Posterior vena cava (tissue), 2 donors: ENCODE measurements around the gene ARHGAP28. TPM values are rescaled to one million over a fixed set of nuclear protein-coding genes. Genes with fewer than 3 reads are reported as not detected.

Experiments
- DNase-seq: peaks from one replicate; pipeline ENCODE4 v3.0.0-alpha.2; 2020; ENCODE audit warnings: low spot score
- intact Hi-C, 2 donors: fragments of 100-400 bp; cut with DNase I; formaldehyde crosslinking; loops; one replicate each; pipeline versions ENCODE4 v1.14.1 to v1.14.2; 2022 to 2023
- total RNA-seq, 2 donors: library from RNA; stranded (reverse); fragmentation: NEBNext Ultra II Directional; extraction: Animal tissue kit (Norgen Biotek cat#: 25700); gene quantifications; one replicate each; pipeline ENCODE4 v1.2.1, GENCODE V29; 2021
- donor health status: DM: yes; HTN: yes; CAD: no.
- donor health status: DM: yes; HTN: yes; CAD: no.

Gene ARHGAP28
- total RNA-seq, 2 donors from 2014 or later, result 15.6 to 26.2 TPM

DNA sequence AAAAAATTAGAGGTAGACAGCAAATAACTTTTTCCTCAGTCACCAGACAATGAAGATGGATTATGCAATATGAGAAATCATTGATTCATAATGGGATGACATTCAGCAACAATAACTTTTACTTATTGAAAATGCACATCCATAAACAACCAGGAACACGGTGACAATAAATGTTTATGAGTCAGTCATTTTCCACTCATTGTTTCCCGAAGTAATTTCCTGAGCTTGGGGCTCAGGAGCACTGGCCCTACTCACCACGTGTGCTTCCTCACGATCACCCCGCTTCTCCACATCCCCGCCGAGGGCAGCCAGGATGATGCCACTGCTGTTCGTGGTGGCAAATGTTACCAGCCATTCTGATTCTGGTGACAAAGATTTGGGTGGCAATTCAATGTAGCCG is 231.8 kb downstream of the ARHGAP28 start:
- intact Hi-C loops, result no loop called here

DNA sequence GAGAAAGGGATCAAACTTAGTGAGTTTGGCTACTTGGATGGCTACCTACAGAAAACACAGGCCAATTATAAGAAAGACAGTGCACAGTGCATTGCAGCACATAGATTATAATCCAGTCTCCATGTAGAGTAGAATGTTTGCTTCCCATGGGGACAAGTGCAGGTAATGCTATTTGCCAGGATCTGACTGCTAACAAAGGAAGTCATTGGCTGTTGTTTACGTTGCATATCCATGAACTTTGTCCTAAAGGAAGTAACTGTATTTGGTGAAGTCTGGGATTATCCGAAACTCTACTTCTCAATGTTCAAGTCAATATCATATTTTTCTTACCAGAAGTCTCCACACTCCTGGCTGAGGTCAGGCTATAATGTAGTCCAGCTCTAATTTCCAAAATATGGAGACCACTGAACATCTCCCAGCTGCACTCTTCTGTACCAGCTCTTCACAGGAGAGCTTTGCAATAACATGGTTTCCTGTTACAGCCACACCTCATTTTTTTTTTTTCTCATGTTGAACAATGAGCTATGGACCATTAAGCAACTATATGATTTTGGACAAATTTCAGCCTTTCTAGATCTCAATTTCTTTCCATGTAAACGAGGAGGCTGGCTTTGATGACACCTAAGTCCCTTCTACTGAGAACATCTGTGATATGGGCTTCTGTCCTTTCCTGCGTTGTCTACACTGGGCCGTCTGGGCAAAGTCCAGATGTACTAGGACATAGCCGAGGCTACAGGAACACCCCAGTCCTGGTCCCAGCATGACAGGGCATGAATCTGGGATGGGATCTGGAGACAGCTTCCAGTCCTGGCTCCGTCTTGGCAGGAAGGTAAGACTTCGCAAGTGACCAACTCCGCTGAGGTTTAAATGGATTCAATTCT is 233.3 kb downstream of the ARHGAP28 start:
- DNase-seq, result no peak
- intact Hi-C loops, result no loop called here

More for the DNA sequence above, 231.8 kb downstream of the ARHGAP28 start:
- no peak for DNase-seq

DNA sequence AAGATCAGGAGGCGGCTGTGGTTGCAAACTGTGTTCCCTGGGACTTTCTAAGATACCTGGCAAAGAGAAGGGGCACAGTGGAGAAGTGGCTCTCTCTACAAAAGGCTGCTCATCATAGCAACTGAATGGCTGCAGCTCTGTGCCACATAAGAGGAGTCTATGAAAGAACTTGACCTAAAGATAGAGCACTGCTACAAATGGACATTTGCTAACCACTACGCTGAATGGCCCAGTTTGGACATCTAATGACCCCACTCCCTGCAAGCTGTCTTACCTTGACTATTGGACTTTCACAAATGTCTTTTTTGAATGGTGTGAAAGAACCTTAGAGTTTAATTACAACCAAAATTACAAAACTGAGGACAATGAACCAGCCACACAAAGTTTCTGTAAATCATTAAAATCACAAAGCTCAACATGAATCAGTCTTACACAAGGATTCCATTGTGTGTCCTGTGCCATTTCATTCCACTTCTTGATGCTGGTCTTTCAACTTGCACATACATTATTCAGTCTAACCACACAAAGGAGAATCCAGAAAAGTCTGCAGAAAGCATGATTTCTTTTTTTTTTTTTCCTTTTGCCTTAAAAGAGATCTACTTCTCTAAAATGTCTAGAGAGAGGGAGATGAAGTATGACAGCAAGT is 234.1 kb downstream of the ARHGAP28 start:
- no peak for DNase-seq
- intact Hi-C loops, result no loop called here
